HG03175 (cell line): ENCODE results near the gene CIITA.
"Not testable (repeated sequence)": the region's sequence is repeated elsewhere in the genome, so short reads cannot be mapped to it uniquely, and the experiment has no call there.

Experiments used
- ATAC-seq: cut with Tn5 transposase; IDR thresholded peaks from one replicate; pipeline ENCODE4 v1.9.1; 2021; ENCODE audit warnings: mild to moderate bottlenecking, moderate library complexity; ENCODE audit not compliant: unreplicated experiment

CIITA gene

DNA sequence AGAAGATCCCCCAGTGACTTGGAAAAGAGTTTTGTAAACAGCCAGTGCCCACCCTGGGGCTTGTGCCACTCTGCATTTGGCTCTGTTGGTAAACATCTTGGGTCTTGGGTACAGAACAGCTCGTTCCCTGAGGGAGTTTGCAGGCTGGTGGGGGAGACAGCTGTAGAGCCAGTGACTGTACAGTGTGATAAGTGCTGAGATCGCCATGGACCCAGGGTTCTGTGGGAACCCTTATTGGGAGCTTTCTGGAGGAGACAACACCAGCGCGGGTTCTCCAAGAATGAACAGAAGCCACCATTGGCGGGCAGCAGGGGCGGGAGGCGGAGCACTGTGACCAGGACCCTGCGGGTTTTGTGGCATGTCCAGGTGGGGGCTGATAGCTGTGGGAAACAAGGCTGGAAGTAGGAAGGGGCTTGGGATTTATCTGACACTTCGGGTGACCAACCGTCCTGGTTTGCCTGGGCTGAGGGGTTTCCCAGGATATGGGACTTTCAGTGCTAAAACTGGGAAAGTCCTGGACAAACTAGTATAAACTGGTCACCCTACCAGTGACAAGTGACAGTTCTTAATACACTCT, 70.3 kb downstream of the CIITA start:
- no peak for ATAC-seq

GRCh38 chr16:10949424-10949970, 72.5 kb downstream of the CIITA start:
- ATAC-seq: peak; percentile 84

- ATAC-seq: no peak
Measured at GRCh38 chr16:10950393-10950792, 73.4 kb downstream of the CIITA start.

DNA sequence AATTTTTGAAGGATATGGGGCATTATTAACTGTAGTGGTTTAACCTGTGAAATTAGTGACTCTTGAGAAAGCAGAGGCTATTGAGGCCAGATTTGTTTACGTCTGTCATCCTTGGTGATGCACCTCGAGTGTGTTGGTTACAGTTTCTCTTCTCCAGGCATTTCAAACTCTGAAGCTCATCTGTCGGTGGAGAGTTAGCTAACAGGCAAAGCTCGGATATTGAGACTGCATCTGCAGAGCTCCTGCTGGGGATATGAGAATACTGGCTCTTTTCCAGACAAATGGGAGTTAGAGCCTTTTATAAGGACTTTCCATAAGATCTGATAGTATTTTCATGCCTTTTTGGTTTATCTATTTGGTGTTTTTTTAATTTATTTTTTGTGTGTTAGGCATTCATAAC, 74.0 kb downstream of the CIITA start:
- ATAC-seq: no peak

DNA sequence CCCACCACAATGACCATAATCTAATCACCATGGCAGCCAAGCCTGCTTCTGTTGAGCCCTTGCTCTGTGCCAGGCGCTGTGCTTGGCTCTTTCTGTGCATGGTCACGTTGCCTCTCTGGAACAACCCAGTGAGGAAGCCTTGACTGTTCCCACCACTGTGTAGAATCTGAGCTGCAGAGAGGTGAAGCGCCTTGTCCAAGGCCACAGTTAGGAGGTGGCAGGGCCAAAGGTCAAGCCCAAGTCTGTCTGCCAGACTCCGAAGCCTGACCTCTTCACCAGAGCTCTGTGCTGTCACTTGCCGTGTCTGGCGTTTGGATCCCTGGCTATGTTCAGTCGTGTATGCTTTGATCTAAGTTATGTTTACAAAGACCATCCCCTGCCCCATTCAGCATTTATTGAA, 77.9 kb downstream of the CIITA start:
- ATAC-seq: no peak

- no peak for ATAC-seq
Measured at GRCh38 chr16:10957771-10958482, 80.9 kb downstream of the CIITA start.

GRCh38 chr16:10959161-10959560, 82.2 kb downstream of the CIITA start:
- ATAC-seq: no peak

- ATAC-seq: no peak
Measured at GRCh38 chr16:10961231-10961630, 84.2 kb downstream of the CIITA start.

DNA sequence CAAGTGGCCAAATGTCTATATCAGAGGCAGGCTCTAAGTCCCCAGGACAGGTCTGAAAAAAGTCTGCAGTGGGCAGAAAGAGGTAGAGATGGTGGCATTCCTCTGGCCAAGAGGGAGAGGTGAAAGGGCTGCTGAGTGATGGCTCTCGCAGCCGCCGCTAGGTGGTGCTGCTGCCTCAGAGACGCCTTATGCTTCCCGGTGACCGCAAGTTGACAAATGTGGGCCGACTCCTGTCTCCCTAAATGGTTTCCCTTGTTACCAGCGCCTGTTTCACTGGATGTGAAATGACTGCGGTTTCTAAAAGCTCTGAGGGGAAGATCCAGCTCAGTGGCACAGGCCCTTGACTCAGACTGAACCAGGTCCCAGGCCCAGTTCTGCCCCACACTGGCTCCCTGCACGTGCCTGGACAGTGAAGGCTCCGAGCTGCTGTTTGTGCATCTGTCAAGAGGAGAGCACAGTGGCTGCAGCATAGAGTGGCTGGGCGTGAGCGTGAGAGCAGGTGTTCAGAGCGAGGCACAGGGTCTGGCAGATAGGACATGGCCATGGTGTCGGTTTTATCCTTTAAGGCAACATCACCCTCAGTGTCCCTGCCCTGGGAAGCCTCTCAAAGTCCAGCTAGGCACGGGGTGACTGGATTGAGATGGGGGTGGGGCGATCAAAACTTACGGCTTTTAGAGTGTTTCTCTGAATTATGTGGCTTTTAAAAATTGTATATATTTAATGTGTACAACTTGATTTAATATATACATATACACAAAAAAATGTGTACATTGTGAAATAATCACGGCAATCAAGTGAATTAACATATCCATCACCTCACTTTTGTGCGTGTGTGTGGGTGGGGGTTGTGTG, 87.3 kb downstream of the CIITA start:
- ATAC-seq: peak; percentile 40

- peak; percentile 35 for ATAC-seq
Measured at GRCh38 chr16:10964891-10965326, 87.9 kb downstream of the CIITA start.

DNA sequence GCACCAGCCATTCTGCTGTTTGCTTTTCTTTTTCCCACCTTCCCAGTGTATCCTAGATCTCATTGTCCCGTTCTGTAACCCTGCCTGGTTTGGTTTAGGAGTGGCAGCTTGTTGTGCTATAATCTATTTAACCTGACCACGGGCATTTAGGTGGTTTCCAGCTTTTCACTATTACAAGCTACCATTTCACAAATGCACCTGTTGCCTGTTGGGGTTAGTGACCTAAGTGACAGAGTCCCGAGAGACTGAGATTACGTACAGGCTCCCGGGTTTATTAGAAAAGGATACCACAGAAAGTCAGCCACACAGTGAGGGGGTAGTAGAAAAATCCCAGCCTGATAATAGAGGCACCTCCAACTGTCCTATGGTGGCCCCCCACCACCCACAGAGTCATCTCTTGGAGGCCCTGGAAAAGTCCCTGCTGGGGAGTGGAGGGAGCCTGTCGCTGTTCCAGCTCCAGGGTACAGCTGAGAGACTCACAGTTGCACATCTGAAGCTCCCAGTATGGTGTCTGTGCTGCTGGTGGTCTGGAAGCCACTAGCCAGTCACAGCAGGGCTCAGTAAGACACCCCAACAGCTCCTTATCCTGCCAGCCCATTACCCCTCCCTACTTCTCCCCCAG, 88.5 kb downstream of the CIITA start:
- peak; percentile 69 for ATAC-seq

- ATAC-seq: no peak
Measured at GRCh38 chr16:10966129-10966528, 89.1 kb downstream of the CIITA start.

GRCh38 chr16:10966559-10966958, 89.6 kb downstream of the CIITA start:
- ATAC-seq: not testable (repeated sequence)

DNA sequence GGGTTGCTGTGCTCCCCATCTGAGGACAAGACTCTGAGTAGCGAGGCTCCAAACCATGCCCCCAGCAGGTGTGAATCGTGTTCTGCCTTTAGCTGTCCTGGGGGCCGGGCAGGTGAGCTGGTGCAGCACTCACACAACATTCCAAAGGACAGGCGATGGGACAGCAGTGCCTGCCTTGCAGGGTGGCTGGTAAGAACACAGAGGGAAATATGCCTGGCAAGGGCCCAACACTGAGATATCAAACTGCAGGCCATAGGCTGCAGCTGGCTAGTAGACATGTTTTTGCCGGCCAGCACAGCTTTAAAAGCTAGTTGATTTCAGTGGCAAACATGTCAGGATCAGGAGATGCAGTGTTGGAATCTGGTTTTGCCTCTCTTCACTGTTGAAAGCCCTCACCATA, 91.0 kb downstream of the CIITA start:
- no peak for ATAC-seq

DNA sequence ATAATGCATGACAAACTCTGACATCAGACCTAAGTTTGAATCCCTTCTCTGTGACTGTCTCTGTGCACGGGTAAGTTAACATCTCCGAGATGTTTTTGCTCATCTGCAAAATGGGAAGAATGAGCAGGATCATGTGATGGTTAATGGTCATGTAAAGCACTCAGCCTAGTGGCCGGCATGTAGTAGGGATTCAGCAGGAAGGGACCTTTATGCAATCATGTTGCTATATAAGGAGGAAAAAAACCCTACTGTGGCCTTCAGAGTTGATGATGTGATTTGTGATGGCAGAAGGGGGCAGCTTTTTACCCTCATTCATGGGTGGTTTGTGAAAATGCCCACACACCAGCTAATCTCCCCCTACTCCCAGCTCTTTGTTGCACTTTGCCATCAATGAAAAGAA, 91.5 kb downstream of the CIITA start:
- no peak for ATAC-seq

GRCh38 chr16:10969615-10970014, 92.6 kb downstream of the CIITA start:
- ATAC-seq: no peak

- no peak for ATAC-seq
Measured at GRCh38 chr16:10970065-10970464, 93.1 kb downstream of the CIITA start.

- no peak for ATAC-seq
Measured at GRCh38 chr16:10971560-10971961, 94.6 kb downstream of the CIITA start.

DNA sequence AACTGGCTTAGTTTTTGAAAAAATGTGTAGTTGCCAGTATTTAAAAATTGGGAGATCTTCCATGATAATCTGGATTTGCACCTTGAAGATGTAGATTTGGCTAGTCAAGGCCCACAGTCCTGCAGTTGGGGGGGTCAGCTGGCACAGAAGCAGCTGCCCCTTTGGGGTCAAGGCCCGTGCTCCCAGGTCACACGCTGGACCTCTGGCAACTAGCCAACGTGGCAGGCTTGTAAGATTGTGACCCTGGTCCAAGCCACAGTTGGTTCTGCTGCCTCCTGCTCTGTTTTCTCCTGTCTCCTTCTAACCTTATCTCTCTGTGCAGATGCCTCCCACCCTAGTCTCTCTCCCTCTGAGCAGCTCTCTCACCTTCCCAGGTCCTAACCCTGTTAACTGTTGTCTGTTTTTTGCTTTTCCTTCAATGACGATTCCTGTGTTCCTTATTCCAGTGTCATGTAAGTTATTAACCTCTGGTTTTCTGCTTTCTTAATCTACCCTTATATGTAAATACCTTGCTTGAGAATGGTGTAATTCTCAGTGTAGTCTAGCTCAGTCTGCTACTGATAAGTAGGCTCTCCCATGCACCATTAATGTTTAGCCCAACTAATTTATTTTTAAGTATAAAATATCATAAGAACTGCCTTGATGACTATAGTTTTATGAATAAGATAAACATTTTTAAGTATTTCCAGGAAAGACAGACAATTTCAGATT, 95.3 kb downstream of the CIITA start:
- no peak for ATAC-seq

- ATAC-seq: no peak
Measured at GRCh38 chr16:10972819-10973464, 95.9 kb downstream of the CIITA start.
